IMR-90 (cell line): ENCODE data around the gene FAM163B. TPM values are rescaled to one million over a fixed set of nuclear protein-coding genes. Genes with fewer than 3 reads are reported as not detected.

Experiments
- ATAC-seq: fragments of 200-7000 bp; cut with Tn5 transposase; 2 replicates; pipeline ENCODE4 v1.9.1; 2020; ENCODE audit warnings: low read depth, mild to moderate bottlenecking, moderate library complexity
- BruUV-seq: library from RNA; stranded (reverse); fragments of 400-500 nt; replicated peaks from 2 replicates; lab custom pipeline; 2021; lab: Mats Ljungman, UMichigan
- CTCF ChIA-PET: fragments of 300-600 bp; formaldehyde crosslinking; extraction: SDS; loops from one replicate; lab custom pipeline; 2021; ENCODE audit warnings: antibody characterized with exemption; lab: Yijun Ruan, JAX
- POLR2A ChIA-PET: fragments of 300-600 bp; sonication (Branson Sonifier 250); formaldehyde crosslinking; loops from one replicate; lab custom pipeline; 2022; ENCODE audit warnings: antibody characterized with exemption; ENCODE audit not compliant: unreplicated experiment; lab: Charles Lee
- DNase-seq: peaks from one replicate; pipeline ENCODE4 v3.0.0; 2013
- H2AFZ ChIP-seq: replicated peaks from 2 replicates; pipeline ENCODE3; 2013; ENCODE audit warnings: low read length, mild to moderate bottlenecking; ENCODE audit not compliant: poor library complexity
- H2AK5ac ChIP-seq: 2 replicates; pipeline ENCODE4 v1.6.1; 2013; ENCODE audit warnings: low read depth, low read length, inconsistent platforms
- H2AK9ac ChIP-seq: replicated peaks from 2 replicates; pipeline ENCODE3; 2013; ENCODE audit warnings: mild to moderate bottlenecking, low read depth, low read length, moderate library complexity; ENCODE audit not compliant: poor library complexity
- H2BK120ac ChIP-seq: 2 replicates; pipeline ENCODE4 v1.6.1; 2013; ENCODE audit warnings: low read depth, low read length, inconsistent platforms
- H2BK15ac ChIP-seq: 3 replicates; pipeline ENCODE4 v1.6.1; 2013; ENCODE audit warnings: low read depth, low read length, inconsistent platforms
- H2BK20ac ChIP-seq: 2 replicates; pipeline ENCODE4 v1.6.1; 2013; ENCODE audit warnings: low read depth, mild to moderate bottlenecking, inconsistent platforms, low read length, moderate library complexity
- H2BK5ac ChIP-seq: 2 replicates; pipeline ENCODE4 v1.6.1; 2013; ENCODE audit warnings: mild to moderate bottlenecking, low read depth, low read length, inconsistent platforms; ENCODE audit not compliant: poor library complexity, severe bottlenecking
- H3K14ac ChIP-seq: replicated peaks from 2 replicates; pipeline ENCODE4 v1.6.1; 2013; ENCODE audit warnings: low read depth, low read length, inconsistent platforms
- H3K18ac ChIP-seq: 2 replicates; pipeline ENCODE4 v1.6.1; 2013; ENCODE audit warnings: low read depth, low read length, control low read depth
- H3K23ac ChIP-seq: 2 replicates; pipeline ENCODE4 v1.6.1; 2013; ENCODE audit warnings: low read depth, low read length, inconsistent platforms
- H3K27ac ChIP-seq: 2 replicates; pipeline ENCODE4 v1.5.1; 2013; ENCODE audit warnings: mild to moderate bottlenecking, control low read depth, low read length; ENCODE audit not compliant: insufficient read depth
- H3K27me3 ChIP-seq: 2 replicates; pipeline ENCODE4 v1.6.1; 2013; ENCODE audit warnings: low read length; ENCODE audit not compliant: control insufficient read depth, insufficient read depth
- H3K36me3 ChIP-seq: 2 replicates; pipeline ENCODE4 v1.6.1; 2013; ENCODE audit warnings: low read length, mixed read lengths; ENCODE audit not compliant: control insufficient read depth, insufficient read depth
- H3K4ac ChIP-seq: 2 replicates; pipeline ENCODE4 v1.6.1; 2013; ENCODE audit warnings: low read depth, low read length, inconsistent platforms
- H3K4me1 ChIP-seq: 2 replicates; pipeline ENCODE4 v1.6.1; 2013; ENCODE audit warnings: low read length, mixed read lengths; ENCODE audit not compliant: control insufficient read depth, insufficient read depth
- H3K4me2 ChIP-seq: 2 replicates; pipeline ENCODE4 v1.6.1; 2013; ENCODE audit warnings: low read depth, mild to moderate bottlenecking, control low read depth, low read length, moderate library complexity
- H3K4me3 ChIP-seq: 2 replicates; pipeline ENCODE4 v1.5.1; 2013; ENCODE audit warnings: low read depth, mild to moderate bottlenecking, control low read depth, low read length, moderate library complexity; ENCODE audit not compliant: insufficient read depth
- H3K56ac ChIP-seq: 2 replicates; pipeline ENCODE4 v1.6.1; 2013; ENCODE audit warnings: low read length, inconsistent platforms; ENCODE audit not compliant: insufficient read depth; ENCODE audit errors: extremely low read depth
- H3K79me1 ChIP-seq, 2 experiments: 2 replicates each; pipeline ENCODE4 v1.6.1; 2013; ENCODE audit warnings: low read length in 2 of 2, inconsistent platforms in 1 of 2, low read depth in 1 of 2
- H3K9ac ChIP-seq: 2 replicates; pipeline ENCODE4 v1.6.1; 2013; ENCODE audit warnings: low read depth, low read length, control low read depth
- H3K9me1 ChIP-seq: 2 replicates; pipeline ENCODE4 v1.6.1; 2013; ENCODE audit warnings: low read length, inconsistent platforms; ENCODE audit not compliant: insufficient read depth
- H3K9me3 ChIP-seq: 2 replicates; pipeline ENCODE4 v1.6.1; 2013; ENCODE audit warnings: low read length; ENCODE audit not compliant: control insufficient read depth, insufficient read depth
- H4K20me1 ChIP-seq: 2 replicates; pipeline ENCODE4 v1.6.1; 2013; ENCODE audit warnings: low read length, inconsistent platforms; ENCODE audit not compliant: insufficient read depth
- H4K5ac ChIP-seq: 2 replicates; pipeline ENCODE4 v1.6.1; 2013; ENCODE audit warnings: mild to moderate bottlenecking, low read depth, low read length, control low read depth
- H4K8ac ChIP-seq, 2 experiments: 2 replicates each; pipeline ENCODE4 v1.6.1; 2013; ENCODE audit warnings: low read depth in 2 of 2, low read length in 2 of 2, control low read depth in 1 of 2, inconsistent platforms in 1 of 2
- H4K91ac ChIP-seq: 2 replicates; pipeline ENCODE4 v1.6.1; 2013; ENCODE audit warnings: low read depth, low read length, inconsistent platforms; ENCODE audit not compliant: insufficient read depth
- BHLHE40 ChIP-seq: fragments of 150-350 bp; IDR thresholded peaks from 2 replicates; pipeline ENCODE4 v1.6.1; 2016; ENCODE audit warnings: mild to moderate bottlenecking, low read depth, low read length
- CEBPB ChIP-seq: IDR thresholded peaks from 2 replicates; pipeline ENCODE4 v1.6.1; 2012; ENCODE audit warnings: low read depth, low read length, improper control_type of control experiment
- CHD1 ChIP-seq: IDR thresholded peaks from 2 replicates; pipeline ENCODE4 v1.6.1; 2012; ENCODE audit warnings: low read depth, low read length, improper control_type of control experiment
- FOS ChIP-seq: fragments of 150-350 bp; IDR thresholded peaks from 2 replicates; pipeline ENCODE4 v1.6.1; 2016; ENCODE audit warnings: low read depth, low read length
- MAFK ChIP-seq: IDR thresholded peaks from 2 replicates; pipeline ENCODE4 v1.6.1; 2012; ENCODE audit warnings: low read depth, low read length, improper control_type of control experiment
- MAZ ChIP-seq: IDR thresholded peaks from 2 replicates; pipeline ENCODE4 v1.6.1; 2012; ENCODE audit warnings: low read depth, mild to moderate bottlenecking, low read length, improper control_type of control experiment, moderate library complexity, borderline replicate concordance
- MXI1 ChIP-seq: IDR thresholded peaks from 2 replicates; pipeline ENCODE4 v1.6.1; 2012; ENCODE audit warnings: low read depth, mild to moderate bottlenecking, low read length, moderate library complexity, borderline replicate concordance
- NFE2L2 ChIP-seq: fragments of 150-350 bp; IDR thresholded peaks from 2 replicates; pipeline ENCODE4 v1.6.1; 2016; ENCODE audit warnings: low read depth, mild to moderate bottlenecking, low read length
- POLR2A ChIP-seq: IDR thresholded peaks from 2 replicates; pipeline ENCODE4 v1.6.1; 2012; ENCODE audit warnings: mild to moderate bottlenecking, low read depth, low read length
- RAD21 ChIP-seq: IDR thresholded peaks from 2 replicates; pipeline ENCODE4 v1.6.1; 2012; ENCODE audit warnings: low read length, improper control_type of control experiment
- RCOR1 ChIP-seq: IDR thresholded peaks from 2 replicates; pipeline ENCODE4 v1.6.1; 2012; ENCODE audit warnings: mild to moderate bottlenecking, low read length, improper control_type of control experiment; ENCODE audit not compliant: insufficient replicate concordance
- RFX5 ChIP-seq: IDR thresholded peaks from 2 replicates; pipeline ENCODE4 v1.8.0; 2012; ENCODE audit warnings: low read depth, mild to moderate bottlenecking, low read length, moderate library complexity
- SMC3 ChIP-seq: fragments of 150-350 bp; IDR thresholded peaks from 2 replicates; pipeline ENCODE4 v1.6.1; 2016; ENCODE audit warnings: low read depth, mild to moderate bottlenecking, antibody characterized with exemption, low read length, moderate library complexity
- WGBS, 2 experiments: methylation state at CpG; one replicate each; pipeline versions ENCODE4 v1.1.5 to v1.1.7; 2013; ENCODE audit warnings: missing lambda C conversion rate in 2 of 2; ENCODE audit not compliant: insufficient read length in 1 of 2; ENCODE audit errors: extremely low coverage in 2 of 2; 5-methylcytosine and 5-hydroxymethylcytosine counted together
- dilution Hi-C: fragments of 300-500 bp; cut with HindIII; formaldehyde crosslinking; loops from one replicate; pipeline ENCODE4 v1.14.3; 2018; ENCODE audit warnings: low sequenced_read_pairs; ENCODE audit not compliant: unreplicated experiment
- in situ Hi-C: fragments of 300-500 bp; cut with MboI; formaldehyde crosslinking; loops from 3 replicates; pipeline ENCODE4 v1.14.3; 2019; ENCODE audit warnings: low sequenced_read_pairs, inconsistent platforms, mixed read lengths
- intact Hi-C: fragments of 100-400 bp; cut with micrococcal nuclease; formaldehyde crosslinking; loops from 2 replicates; pipeline ENCODE4 v1.10.0; 2022
- polyA plus RNA-seq, 3 experiments: library from polyadenylated mRNA; depleted of rRNA; stranded (reverse); fragments of >200 nt; gene quantifications; 2 replicates each; pipeline ENCODE4 v1.2.3, GENCODE V29; 2012; ENCODE audit warnings: low replicate concordance in 1 of 3
- total RNA-seq: library from RNA; depleted of rRNA; stranded (reverse); fragments of >200 nt; gene quantifications from 2 replicates; pipeline ENCODE4 v1.2.3, GENCODE V29; 2012
- TF ChIP-seq, protein P1 (sequence below): fragments of 150-350 bp; IDR thresholded peaks from 2 replicates; pipeline ENCODE4 v1.6.1; 2016; ENCODE audit warnings: low read depth, mild to moderate bottlenecking, low read length, moderate library complexity, borderline replicate concordance
- TF ChIP-seq, protein P2 (sequence below): fragments of 150-350 bp; IDR thresholded peaks from 2 replicates; pipeline ENCODE4 v1.6.1; 2017; ENCODE audit warnings: mild to moderate bottlenecking, antibody characterized with exemption, low read length, low read depth
- TF ChIP-seq, protein P3 (sequence below): conservative IDR thresholded peaks from 2 replicates; pipeline ENCODE4 v1.5.1; 2012; ENCODE audit warnings: mild to moderate bottlenecking, low read depth, low read length, improper control_type of control experiment

The FAM163B gene
- total and polyA plus RNA-seq, 2 of the 4 experiments (the other 2 are of a cell fraction) = not detected

DNA sequence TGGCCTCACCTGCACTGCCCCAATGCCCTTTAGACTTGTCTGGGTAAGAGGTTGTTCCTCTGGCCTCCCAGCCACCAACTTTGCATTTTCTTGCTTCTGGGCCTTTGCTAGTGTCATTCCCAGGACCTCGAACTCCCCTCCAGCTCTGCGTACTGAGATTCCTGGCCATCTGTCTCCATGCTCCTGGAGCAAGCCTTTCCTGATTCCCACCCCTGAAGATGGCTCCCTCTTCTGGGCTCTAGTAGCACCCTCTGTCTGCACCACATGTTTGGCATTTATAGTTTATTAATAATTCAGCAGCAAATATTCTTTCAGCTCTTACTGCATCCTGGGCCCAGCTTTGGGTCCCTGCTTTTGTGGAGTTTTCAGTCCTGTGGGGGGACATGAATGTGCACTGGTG is 14.9 kb downstream of the FAM163B start:
- H2BK5ac ChIP-seq = no peak overlapping the region
- no peak overlapping the region for H2AK9ac ChIP-seq
- H3K4me1 ChIP-seq = no peaks in the 10 kb centered on the region
- no peak overlapping the region for H2AK5ac ChIP-seq
- no peak overlapping the region for H2BK20ac ChIP-seq
- no peak overlapping the region for H3K18ac ChIP-seq
- H2BK120ac ChIP-seq = no peak overlapping the region
- H3K79me1 ChIP-seq = no peaks in the 10 kb centered on the region
- no peak overlapping the region for H4K91ac ChIP-seq
- intact Hi-C loops (no loop called here), dilution Hi-C loops (no loop called here), in situ Hi-C loops (no loop called here)
- no peak overlapping the region for H3K4me2 ChIP-seq
- ChIA-PET POLR2A (no interaction called here), CTCF (interaction anchor here (0.7 to 1.0 kb wide), 2 partner anchors 9 kb away, joined by 3 to 4 read pairs; no protein-coding TSS in a partner anchor)
- no peak overlapping the region for H3K9ac ChIP-seq
- no TSS peak for BruUV-seq
- H4K20me1 ChIP-seq = no peaks in the 10 kb centered on the region; the same call in 1 of the 2 replicates
- peaks cover 20% of the 10 kb centered on the region for H3K9me3 ChIP-seq
- no peak overlapping the region for H2AFZ ChIP-seq
- no peak overlapping the region for H2BK15ac ChIP-seq
- no peak overlapping the region for H3K56ac ChIP-seq
- WGBS, 2 experiments = 60% methylated on average over 2 of the region's 2 CpGs; no CpG with 5 or more reads in 1 of the 2 experiments
- no peak overlapping the region for H4K8ac ChIP-seq
- peaks cover 10% of the 10 kb centered on the region; the same call in 1 of the 2 replicates for H3K27me3 ChIP-seq
- no peak overlapping the region for H4K5ac ChIP-seq
- H3K14ac ChIP-seq = no peak overlapping the region
- H3K27ac ChIP-seq = no peak overlapping the region
- no peak overlapping the region for H3K4ac ChIP-seq
- ATAC-seq = no peak
- H3K23ac ChIP-seq = no peak overlapping the region
- no peaks in the 10 kb centered on the region for H3K9me1 ChIP-seq
- TF ChIP-seq, protein P1, sequence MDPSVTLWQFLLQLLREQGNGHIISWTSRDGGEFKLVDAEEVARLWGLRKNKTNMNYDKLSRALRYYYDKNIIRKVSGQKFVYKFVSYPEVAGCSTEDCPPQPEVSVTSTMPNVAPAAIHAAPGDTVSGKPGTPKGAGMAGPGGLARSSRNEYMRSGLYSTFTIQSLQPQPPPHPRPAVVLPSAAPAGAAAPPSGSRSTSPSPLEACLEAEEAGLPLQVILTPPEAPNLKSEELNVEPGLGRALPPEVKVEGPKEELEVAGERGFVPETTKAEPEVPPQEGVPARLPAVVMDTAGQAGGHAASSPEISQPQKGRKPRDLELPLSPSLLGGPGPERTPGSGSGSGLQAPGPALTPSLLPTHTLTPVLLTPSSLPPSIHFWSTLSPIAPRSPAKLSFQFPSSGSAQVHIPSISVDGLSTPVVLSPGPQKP = no peak
- TF ChIP-seq FOS (no peak), POLR2A (no peak), MAFK (no peak), SMC3 (no peak), MXI1 (no peak), RAD21 (no peak), RCOR1 (no peak), RFX5 (no peak), CEBPB (no peak), MAZ (no peak), CHD1 (no peak), BHLHE40 (no peak), NFE2L2 (no peak)
- TF ChIP-seq, protein P2, sequence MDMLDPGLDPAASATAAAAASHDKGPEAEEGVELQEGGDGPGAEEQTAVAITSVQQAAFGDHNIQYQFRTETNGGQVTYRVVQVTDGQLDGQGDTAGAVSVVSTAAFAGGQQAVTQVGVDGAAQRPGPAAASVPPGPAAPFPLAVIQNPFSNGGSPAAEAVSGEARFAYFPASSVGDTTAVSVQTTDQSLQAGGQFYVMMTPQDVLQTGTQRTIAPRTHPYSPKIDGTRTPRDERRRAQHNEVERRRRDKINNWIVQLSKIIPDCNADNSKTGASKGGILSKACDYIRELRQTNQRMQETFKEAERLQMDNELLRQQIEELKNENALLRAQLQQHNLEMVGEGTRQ = no peak
- TF ChIP-seq, protein P3, sequence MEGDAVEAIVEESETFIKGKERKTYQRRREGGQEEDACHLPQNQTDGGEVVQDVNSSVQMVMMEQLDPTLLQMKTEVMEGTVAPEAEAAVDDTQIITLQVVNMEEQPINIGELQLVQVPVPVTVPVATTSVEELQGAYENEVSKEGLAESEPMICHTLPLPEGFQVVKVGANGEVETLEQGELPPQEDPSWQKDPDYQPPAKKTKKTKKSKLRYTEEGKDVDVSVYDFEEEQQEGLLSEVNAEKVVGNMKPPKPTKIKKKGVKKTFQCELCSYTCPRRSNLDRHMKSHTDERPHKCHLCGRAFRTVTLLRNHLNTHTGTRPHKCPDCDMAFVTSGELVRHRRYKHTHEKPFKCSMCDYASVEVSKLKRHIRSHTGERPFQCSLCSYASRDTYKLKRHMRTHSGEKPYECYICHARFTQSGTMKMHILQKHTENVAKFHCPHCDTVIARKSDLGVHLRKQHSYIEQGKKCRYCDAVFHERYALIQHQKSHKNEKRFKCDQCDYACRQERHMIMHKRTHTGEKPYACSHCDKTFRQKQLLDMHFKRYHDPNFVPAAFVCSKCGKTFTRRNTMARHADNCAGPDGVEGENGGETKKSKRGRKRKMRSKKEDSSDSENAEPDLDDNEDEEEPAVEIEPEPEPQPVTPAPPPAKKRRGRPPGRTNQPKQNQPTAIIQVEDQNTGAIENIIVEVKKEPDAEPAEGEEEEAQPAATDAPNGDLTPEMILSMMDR = no peak
- DNase-seq = no peak
- no peaks in the 10 kb centered on the region for H3K36me3 ChIP-seq
- H3K4me3 ChIP-seq = no peak overlapping the region
